ENCODE results near the gene RPS6KA2.

Gene RPS6KA2

DNA sequence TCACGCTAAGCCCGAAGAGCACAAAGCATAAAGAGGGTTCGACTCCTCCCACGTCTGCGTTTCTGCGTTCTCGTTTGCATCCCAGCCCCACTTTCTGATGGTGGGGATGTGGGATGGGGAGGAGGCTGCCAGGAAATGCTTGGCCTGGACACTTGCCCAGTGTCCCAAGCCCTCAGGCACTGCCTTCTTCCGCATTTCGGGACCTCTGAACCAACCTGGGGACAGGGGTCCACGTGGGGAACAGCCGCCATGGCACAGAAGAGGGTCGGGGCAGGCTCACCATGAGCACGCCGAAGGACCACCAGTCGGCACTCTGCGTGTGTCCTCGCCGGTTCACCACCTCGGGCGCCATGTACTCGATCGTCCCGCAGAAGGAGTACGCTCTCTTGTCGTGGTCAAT, 128.8 kb downstream of the RPS6KA2 start:
- no peak for DNase-seq

GRCh38 chr6:166497087-166497899, 129.8 kb downstream of the RPS6KA2 start:
- no peak for DNase-seq

- no peak for DNase-seq
These were observed 130.6 kb downstream of the RPS6KA2 start for GRCh38 chr6:166496460-166496859.

DNA sequence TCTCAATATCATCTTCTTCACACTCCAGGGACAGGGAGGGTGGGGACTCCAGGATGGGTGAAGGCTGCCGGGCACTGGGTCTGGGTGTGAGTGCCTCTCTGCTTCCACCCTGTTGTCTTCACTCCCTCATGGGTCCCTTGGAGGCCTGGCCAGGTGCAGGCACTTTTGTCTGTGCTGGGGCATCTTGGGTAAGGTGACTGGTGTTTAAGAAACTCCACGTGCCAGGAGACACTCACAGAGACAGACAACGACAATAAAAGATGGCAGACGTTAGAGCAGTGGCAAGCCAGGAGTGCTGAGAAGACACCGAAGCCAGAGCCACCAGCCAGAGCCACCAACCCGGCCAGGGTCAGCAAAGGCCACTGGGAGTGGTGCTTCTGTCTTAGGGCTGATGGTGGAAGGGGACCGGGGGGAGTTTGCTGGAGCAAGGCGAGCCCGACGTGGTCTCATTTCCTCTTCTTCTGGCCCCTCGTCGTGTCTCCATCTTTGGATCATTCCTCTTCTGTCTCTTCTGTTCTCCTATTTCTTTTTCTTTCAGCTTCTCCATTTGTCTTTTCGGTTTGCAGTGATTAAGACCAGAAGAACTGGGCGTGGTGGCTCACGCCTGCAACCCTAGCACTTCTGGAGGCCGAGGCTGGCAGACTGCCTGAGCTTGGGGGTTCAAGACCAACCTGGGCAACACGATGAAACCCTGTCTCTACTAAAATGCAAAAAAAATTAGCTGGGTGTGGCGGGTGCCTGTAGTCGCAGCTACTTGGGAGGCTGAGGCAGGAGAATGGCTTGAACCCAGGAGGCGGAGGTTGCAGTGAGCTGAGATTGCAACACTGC, 131.3 kb downstream of the RPS6KA2 start:
- no peak for DNase-seq

DNA sequence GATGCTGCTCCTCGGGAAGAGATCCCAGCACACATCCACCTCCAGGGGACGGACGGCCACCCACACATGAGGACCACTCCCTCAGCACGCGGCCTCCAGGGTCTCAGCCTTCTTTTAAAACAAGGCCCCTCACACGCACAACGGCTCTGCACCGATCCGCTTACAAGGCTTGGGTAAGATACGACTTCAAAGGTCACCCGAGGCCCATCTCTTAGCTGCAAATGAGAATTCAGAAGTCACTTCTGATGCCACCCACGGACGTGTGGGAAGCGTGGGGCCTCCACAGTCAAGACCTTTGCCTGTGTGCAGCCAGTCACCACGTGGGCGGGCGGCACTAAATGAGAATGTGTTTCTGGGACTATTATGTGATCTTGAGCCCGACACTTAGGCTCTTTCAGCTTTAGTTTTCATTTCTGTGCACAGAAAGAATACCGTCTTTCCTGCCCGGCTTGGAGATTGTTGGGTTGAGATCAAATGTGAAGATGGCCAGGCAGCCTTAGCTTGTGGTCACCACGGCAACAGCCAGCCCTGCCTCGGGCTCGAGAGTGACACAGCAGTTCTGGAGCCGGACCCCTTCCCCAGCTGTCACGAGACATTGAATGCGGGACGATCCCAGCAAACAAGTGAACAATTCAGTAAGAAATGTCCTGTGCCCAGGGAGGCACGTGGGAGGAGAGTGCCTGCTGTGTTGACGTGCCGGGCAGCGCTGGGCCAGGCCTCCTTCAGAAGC, 132.1 kb downstream of the RPS6KA2 start:
- DNase-seq, result no peak

- DNase-seq, result no peak
These were observed 133.0 kb downstream of the RPS6KA2 start for GRCh38 chr6:166494101-166494441.

DNA sequence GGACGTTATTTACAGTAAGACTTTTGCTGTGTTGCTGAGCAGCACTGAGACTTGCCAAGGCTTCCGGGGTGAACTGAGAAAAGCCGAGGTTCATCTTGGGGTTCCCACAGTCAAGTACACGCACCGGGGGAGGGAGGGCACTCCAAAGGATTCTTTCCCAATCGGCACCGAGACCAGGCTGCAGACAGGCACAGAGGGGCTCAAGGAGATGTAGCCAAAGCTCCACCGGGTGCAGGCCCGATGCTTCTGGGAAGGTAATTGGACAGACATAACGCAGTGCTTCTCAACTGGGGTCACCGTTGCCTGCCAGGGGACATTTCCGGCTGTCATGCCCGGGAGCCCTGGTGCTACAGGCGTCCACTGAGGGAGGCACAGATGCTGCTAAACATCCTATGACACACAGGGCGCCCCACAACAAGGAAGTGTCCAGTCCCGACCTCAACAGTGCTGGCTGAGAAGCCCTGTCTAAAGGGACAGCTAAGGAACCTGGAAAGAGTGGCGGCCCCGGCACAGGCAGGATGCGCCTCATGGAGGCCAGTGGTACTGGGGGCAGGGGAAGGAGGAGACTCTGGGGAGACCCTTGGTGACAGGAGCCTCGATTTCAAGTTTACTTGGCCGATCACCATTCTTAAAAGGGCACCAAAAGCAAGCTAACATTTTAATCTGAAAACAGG, 133.5 kb downstream of the RPS6KA2 start:
- no peak for DNase-seq

DNA sequence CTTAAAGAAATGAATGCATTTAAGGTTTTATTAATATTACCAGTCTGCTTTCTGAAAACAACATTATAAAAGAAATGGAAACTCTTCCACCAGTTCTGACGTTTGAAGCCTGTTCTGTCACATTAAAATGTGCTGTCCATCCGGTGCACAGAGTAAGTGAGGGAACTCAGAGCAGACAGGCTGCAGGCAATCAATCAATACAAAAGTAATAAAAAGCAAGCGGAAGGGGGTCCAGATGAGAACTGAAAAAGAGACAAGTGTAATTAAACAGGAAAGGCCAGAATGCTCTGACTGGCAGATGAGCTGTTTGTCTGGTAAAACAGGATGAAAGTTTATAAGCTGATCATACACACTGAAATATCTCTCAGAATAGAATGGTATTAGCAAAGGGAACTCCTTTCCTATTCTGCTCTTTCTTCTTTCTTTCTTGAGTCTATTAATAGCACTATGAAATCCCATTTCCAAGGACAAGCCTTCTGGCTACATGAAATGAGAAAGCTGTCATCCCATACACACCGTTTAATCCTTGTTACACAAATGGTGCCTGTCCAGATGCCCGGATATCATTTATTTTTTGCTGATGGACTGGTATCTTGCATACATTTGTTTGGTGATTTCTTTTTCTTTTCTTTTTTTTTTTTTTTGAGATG, 134.8 kb downstream of the RPS6KA2 start:
- no peak for DNase-seq

- no peak for DNase-seq
These were observed 136.2 kb downstream of the RPS6KA2 start for GRCh38 chr6:166490671-166491500.

- DNase-seq, result no peak
These were observed 137.5 kb downstream of the RPS6KA2 start for GRCh38 chr6:166489301-166490155.

DNA sequence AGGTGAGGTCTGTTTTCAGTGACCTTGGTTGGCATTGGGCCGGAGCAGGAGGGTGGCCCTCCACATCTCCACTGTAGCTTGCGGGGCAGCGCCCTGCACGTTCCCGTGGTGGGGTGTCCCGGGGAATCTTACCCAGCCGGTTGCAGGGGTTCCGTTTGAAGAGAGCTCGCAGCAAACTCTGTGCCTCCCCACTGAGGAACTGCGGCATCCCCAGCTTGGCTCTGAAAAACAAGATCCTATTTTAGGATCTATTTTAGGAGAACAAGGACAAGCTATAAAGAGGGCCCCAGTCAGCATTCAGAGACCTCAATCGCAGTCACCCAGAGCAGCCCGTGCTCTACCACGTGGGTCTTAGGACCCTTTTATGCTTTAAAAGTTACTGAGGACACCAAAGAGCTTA, 138.3 kb downstream of the RPS6KA2 start:
- DNase-seq, result no peak

DNA sequence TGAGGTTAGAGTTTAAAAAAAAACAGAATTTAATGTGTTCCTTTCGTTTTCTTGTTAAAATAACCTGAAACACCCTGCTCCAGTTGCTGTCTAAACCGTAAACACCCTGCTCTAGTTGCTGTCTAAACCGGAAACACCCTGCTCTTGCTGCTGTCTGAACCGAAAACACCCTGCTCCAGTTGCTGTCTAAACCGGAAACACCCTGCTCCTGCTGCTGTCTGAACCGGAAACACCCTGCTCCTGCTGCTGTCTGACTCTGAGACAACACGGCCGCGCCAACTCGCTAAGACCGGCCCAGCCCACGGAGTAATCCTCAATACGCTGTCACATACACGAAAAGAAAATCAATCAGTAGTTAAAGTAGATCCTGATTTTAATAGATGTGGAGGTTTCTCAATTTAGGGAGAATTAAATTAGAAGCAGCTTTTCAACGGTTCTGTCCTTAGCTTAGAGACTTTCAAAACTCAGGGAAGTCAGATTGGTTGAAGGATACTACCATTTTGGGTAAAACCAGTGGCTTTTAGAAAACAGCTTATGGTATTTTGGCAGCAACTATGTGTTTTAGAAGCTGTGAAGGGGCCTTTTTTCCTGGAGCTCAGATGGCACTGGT, 138.9 kb downstream of the RPS6KA2 start:
- DNase-seq, result peak; percentile 90

DNA sequence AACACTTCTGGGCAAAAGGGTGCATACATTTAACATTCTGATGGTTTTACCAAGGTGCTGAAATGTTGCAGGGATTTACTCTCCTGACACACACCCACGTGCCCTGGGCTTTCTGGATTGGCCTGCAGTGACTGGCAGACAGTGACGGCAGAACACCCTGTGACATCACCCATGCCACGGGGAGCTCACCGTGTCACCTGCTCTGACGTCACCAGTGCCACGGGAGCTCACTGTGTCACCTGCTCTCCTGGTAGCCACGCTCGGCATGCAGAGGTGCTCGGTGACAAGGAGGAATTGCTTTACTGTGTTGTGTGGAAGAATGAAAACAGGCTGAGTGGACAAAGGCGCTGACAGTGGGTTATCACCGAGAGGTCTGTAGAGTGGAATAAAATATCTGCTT, 139.9 kb downstream of the RPS6KA2 start:
- no peak for DNase-seq

DNA sequence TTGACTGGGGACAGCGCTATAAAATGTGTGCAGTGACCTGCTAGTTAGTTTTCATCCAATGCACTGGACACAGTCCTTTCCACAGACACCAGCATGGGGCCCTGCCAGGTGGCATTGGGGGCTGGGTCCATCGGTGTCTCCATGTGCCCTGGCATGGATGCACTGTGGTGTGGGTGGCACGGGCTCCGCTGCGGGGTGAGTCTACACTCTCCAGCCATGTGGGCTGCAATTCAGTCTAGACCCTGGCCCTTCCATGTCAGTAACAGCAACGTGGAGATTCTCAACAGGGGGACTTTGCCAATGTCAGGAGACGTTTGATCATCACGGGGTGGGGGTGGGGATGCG, 140.5 kb downstream of the RPS6KA2 start:
- no peak for DNase-seq

DNA sequence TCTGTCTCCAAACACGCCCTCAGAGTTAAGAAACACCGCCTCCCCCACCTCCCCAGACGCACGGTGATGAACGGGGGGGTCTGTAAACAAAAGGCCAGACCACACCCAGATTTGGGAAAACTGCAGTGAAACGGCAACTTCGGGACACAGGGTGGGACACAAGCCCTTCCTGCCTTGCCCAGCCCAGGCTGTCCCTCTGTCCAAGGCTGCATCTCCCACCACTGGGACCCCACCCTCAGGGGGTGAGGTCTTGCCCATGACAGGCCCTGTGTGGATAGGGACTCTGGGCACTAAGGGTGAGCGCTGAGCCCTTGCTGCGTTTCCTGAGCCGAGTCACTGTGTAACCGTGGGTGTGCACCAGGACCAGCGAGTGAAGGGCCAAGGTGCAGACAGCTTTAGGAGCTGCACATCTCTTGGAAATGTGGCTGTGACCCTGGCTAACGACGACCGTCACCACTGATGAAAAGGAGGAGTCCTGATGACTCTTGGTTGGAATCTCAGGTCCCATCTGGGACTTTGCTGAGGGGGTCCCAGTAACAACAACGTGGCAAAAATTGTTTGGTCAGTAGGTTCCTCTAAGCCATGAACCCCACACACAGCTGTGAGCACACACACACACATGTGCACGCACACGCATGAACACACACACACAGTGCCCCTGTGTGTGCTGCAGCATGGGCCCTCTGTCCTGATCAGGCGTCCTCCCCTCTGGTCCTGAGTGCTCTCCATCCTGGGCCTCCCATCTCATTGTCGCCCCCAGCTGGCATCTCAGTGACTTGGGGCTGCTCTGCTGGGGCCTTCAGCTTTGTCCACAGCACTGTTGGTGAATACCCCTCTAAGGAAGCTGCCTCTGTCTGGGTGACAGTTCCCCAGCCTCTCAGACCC, 141.2 kb downstream of the RPS6KA2 start:
- no peak for DNase-seq

DNA sequence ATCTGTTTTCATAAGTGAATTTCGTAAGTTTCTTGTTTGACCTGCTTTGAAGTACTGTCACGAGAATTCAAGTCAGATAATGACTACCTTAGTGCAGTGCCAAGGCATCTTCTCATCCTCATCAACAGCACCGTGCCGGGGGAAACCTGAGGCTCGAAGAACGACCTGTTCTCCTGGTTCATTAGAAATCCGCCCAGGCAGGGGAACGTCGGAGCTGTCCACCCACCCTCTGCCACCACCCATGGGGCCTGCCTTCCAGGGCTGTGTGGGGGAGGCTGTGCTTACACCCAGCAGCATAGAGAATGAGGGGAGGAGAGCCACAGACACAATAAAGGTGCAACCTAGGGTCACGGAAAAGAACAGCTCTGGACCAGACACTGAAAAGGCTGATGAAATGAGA, 142.2 kb downstream of the RPS6KA2 start:
- no peak for DNase-seq

GRCh38 chr6:166483573-166484250, 143.3 kb downstream of the RPS6KA2 start:
- DNase-seq, result no peak

GRCh38 chr6:166483026-166483425, 144.0 kb downstream of the RPS6KA2 start:
- no peak for DNase-seq

Data from CD4-positive, alpha-beta T cell treated with Interleukin-17A for 1 hour (primary cell).